Measurements from ENCODE around the gene POLR2H. TPM values are rescaled to one million over a fixed set of nuclear protein-coding genes. Genes with fewer than 3 reads are reported as not detected.

Gene POLR2H
- total and polyA plus RNA-seq, 2 of the 4 experiments (the other 2 are of a cell fraction) = 47.7 to 130 TPM

DNA sequence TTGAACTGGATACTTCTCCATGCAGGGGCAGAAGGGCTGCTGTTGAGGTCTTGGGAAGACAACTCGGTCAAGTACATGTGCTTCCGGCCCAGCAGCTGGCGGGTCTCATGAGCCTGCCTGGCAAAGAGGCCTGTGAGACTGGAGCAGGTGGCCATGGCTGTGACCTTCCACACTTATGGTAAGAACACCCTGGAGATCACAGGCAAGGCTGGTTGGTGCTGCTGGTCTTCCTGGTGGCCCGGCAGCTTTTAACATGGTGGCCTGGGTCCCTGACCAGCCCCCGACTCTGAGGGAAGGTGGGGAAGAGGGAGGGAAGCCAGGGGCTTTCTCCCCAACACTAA, 33.8 kb downstream of the POLR2H start:
- intact Hi-C loops (cut with micrococcal nuclease) (loop anchor here (5.0 kb wide), 1 partner anchor 127 kb away; no protein-coding TSS in a partner anchor), dilution Hi-C loops (cut with HindIII; ENCODE audit: low sequenced_read_pairs, unreplicated experiment) (no loop called here), in situ Hi-C loops (cut with MboI; ENCODE audit: low sequenced_read_pairs) (no loop called here)
- Histone ChIP-seq H3K27me3 (ENCODE audit: control insufficient read depth, insufficient read depth, low read length) (peaks cover 47% of the 10 kb centered on the region), H3K18ac (ENCODE audit: low read depth, low read length) (no peak overlapping the region), H3K27ac (ENCODE audit: insufficient read depth, low read length) (no peak overlapping the region), H3K56ac (ENCODE audit: extremely low read depth, insufficient read depth, low read length) (no peak overlapping the region), H4K91ac (ENCODE audit: insufficient read depth, low read depth, low read length) (no peak overlapping the region), H2BK20ac (ENCODE audit: low read depth, low read length) (no peak overlapping the region), H3K9me1 (ENCODE audit: insufficient read depth, low read length) (no peaks in the 10 kb centered on the region), H3K23ac (ENCODE audit: low read depth, low read length) (no peak overlapping the region), H3K4ac (ENCODE audit: low read depth, low read length) (no peak overlapping the region), H3K4me1 (ENCODE audit: control insufficient read depth, insufficient read depth, low read length) (no peaks in the 10 kb centered on the region), H4K8ac (ENCODE audit: low read depth in 2 of 2, low read length in 2 of 2) (no peak overlapping the region), H2AK9ac (replicated peaks; ENCODE audit: low read depth, low read length, poor library complexity) (no peak overlapping the region), H4K20me1 (ENCODE audit: insufficient read depth, low read length) (no peaks in the 10 kb centered on the region), H3K4me3 (ENCODE audit: insufficient read depth, low read depth, low read length) (no peak overlapping the region), H3K4me2 (ENCODE audit: low read depth, low read length) (no peak overlapping the region), H4K5ac (ENCODE audit: low read depth, low read length) (no peak overlapping the region), H3K9ac (ENCODE audit: low read depth, low read length) (no peak overlapping the region), H3K36me3 (ENCODE audit: control insufficient read depth, insufficient read depth, low read length) (no peaks in the 10 kb centered on the region), H2AFZ (replicated peaks; ENCODE audit: low read length, poor library complexity) (no peak overlapping the region), H2AK5ac (ENCODE audit: low read depth, low read length) (no peak overlapping the region), H3K79me1 (ENCODE audit: low read depth in 1 of 2, low read length in 2 of 2) (no peaks in the 10 kb centered on the region), H2BK120ac (ENCODE audit: low read depth, low read length) (no peak overlapping the region), H2BK5ac (ENCODE audit: low read depth, low read length, poor library complexity, severe bottlenecking) (no peak overlapping the region), H2BK15ac (ENCODE audit: low read depth, low read length) (no peak overlapping the region), H3K14ac (replicated peaks; ENCODE audit: low read depth, low read length) (no peak overlapping the region), H3K9me3 (ENCODE audit: control insufficient read depth, insufficient read depth, low read length) (no peaks in the 10 kb centered on the region)
- no TSS peak for BruUV-seq (replicated peaks)
- DNase-seq (no peak), ATAC-seq (ENCODE audit: low read depth) (no peak)
- WGBS, 2 experiments (ENCODE audit: extremely low coverage in 2 of 2, insufficient read length in 1 of 2) = 80% methylated on average over 3 of the region's 5 CpGs; no CpG with 5 or more reads in 1 of the 2 experiments
- CTCF ChIA-PET = interaction anchor here (0.6 kb wide), 1 partner anchor 15 kb away, joined by 3 read pairs; no protein-coding TSS in a partner anchor
- POLR2A ChIA-PET (ENCODE audit: unreplicated experiment) = no interaction called here
- TF ChIP-seq SMC3 (IDR thresholded peaks at IDR 0.05; ENCODE audit: low read depth, low read length) (no peak), RFX5 (IDR thresholded peaks at IDR 0.05; ENCODE audit: low read depth, low read length) (no peak), RCOR1 (IDR thresholded peaks at IDR 0.05; ENCODE audit: insufficient replicate concordance, low read length) (no peak), NFE2L2 (IDR thresholded peaks at IDR 0.05; ENCODE audit: low read depth, low read length) (no peak), RAD21 (IDR thresholded peaks at IDR 0.05; ENCODE audit: low read length) (no peak), CHD1 (IDR thresholded peaks at IDR 0.05; ENCODE audit: low read depth, low read length) (no peak), POLR2A (IDR thresholded peaks at IDR 0.05; ENCODE audit: low read depth, low read length) (no peak)
- TF ChIP-seq, protein P1, sequence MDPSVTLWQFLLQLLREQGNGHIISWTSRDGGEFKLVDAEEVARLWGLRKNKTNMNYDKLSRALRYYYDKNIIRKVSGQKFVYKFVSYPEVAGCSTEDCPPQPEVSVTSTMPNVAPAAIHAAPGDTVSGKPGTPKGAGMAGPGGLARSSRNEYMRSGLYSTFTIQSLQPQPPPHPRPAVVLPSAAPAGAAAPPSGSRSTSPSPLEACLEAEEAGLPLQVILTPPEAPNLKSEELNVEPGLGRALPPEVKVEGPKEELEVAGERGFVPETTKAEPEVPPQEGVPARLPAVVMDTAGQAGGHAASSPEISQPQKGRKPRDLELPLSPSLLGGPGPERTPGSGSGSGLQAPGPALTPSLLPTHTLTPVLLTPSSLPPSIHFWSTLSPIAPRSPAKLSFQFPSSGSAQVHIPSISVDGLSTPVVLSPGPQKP (IDR thresholded peaks at IDR 0.05; ENCODE audit: borderline replicate concordance, low read depth, low read length) = no peak
- TF ChIP-seq, protein P2, sequence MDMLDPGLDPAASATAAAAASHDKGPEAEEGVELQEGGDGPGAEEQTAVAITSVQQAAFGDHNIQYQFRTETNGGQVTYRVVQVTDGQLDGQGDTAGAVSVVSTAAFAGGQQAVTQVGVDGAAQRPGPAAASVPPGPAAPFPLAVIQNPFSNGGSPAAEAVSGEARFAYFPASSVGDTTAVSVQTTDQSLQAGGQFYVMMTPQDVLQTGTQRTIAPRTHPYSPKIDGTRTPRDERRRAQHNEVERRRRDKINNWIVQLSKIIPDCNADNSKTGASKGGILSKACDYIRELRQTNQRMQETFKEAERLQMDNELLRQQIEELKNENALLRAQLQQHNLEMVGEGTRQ (IDR thresholded peaks at IDR 0.05; ENCODE audit: low read depth, low read length) = no peak

Data from IMR-90 (cell line).